DMS 273 (cell line): Measurements from ENCODE around the gene CFC1.
"Not testable (repeated sequence)": the region's sequence is repeated elsewhere in the genome, so short reads cannot be mapped to it uniquely, and the experiment has no call there.

Experiments used
- DNase-seq: peaks from one replicate; lab custom pipeline; 2025; ENCODE audit not compliant: unreplicated experiment; lab: John Stamatoyannopoulos, UW

Gene CFC1

DNA sequence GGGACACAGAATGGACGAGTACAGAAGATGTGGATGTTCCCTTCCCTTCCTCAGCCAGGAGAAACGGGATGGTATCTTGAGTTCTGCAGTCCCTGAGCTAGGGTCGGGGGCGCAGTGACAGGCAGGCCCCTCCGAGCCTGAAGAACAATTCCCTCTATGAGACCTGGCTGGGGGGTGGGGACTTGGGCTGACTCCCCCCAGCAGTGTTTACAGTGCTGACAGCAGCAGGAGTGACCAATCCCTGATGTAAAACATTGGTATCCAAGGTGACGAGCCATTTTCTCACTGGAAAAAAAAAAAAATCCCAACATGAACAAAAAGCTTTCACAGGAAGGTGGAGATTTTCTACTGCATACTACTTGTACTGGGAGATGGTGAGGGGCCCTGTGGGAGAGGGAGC, at the start of gene CFC1:
Gene CFC1 (minus strand): TSS at position 183 of the 400 bp plus-strand sequence. CDS start 288 bp downstream, outside the sequence.
- not testable (repeated sequence) for DNase-seq

DNA sequence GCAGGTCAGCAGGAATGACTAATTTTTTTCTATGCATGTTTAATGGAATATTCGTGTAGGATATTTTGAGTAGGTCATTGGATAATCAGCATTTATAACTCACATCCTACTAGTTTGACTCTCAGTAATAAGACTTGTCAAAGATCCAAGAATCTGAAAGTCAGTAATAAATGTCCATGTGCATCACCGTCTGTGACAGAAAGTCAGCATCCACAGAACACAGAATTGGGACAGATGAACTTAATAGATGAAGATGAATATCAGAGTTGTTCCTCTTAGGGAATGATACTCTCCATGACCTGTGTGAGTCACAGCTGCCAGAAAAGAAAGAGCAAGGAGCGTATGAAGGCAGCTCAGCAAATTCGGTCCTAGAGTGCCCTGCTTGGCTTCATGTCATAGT, 42.3 kb upstream of the CFC1 start:
- DNase-seq, result not testable (repeated sequence)

DNA sequence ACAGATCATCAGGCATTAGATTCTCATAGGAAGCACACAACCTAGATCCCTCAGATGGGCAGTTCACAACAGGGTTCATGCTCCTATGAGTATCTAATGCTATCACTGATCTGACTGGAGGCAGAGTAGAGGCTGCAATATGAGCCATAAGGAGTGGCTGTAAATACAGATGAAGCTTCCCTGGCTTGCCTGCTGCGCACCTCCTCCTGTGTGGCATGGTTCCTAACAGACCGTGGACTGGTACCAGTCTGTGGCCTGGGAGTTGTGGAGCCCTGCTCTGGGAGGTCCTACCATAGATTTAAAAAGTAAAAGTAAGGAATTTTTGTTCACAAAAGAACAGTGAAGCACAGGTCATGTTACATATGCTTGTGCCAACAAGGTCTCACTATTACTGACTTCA, 39.6 kb upstream of the CFC1 start:
- not testable (repeated sequence) for DNase-seq

DNA sequence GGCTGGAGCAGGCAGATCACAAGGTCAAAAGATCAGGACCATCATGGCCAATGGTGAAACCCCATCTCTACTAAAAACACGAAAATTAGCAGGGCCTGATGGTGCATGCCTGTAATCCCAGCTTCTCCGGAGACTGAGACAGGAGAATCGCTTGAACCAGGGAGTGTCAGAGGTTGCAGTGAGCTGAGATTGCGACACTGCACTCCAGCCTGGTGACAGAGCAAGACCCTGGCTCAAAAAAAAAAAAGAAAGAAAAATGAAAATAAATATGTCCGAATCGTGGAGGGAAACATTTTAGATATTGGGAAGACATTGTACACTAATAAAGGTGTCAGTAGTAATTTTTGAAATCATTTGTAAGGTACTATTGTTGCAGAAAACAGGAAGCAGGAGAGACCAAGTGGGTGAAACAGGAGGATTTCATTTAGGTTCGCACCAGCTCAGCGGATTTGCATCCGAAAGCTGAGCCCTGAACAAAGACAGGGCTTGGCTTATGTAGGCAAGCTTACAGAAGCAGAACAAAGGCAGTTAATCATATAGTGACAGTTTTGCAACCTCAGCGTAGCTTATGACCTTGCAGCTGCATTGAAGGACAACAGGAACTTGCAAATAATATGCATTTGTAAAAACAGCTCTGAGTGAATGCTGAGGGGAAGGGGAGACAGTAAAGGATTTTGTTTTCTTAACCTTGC, 29.6 kb upstream of the CFC1 start:
- not testable (repeated sequence) for DNase-seq

DNA sequence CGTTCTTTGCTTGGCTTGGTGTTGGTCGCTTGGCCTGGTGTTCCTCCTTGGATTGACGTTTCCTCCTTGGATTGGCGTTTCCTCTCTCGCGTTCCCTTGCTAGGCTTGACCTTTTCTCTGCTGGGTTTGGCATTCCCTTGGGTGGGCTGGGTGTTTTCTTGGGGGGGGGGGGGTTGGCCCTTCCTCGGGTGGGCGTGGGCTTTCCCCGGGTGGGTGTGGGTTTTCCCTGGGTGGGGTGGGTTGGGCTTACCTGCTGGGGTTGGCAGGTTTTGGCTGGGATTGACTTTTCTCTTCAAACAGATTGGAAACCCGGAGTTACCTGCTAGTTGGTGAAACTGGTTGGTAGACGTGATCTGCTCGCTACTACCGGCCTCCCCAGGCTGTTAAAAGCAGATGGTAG, 11.8 kb upstream of the CFC1 start, which contains the start of gene POTEJ:
Gene POTEJ (plus strand): TSS at position 301 of the 400 bp plus-strand sequence. CDS start 93 bp downstream, at position 394.
- DNase-seq, result not testable (repeated sequence)

DNA sequence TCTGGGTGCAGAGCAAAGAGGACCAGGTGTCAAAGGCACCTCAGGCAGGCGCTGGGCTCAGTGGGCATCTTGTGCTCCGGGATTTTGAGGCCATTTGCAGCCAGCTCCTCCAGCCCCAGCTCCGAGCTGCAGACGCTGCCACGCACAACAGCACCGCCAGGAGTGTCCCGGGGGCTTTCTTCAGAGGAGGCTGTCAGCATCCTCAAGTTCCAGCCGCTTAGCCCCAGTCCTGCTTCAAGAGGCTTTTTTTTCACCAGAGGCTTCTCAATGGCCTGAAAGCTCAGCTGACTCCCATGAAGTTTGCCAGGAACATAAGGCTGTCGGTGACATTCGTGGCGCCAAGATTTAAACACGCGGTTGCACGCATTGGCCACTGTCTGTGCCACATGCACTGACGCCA, 11.1 kb upstream of the CFC1 start:
- not testable (repeated sequence) for DNase-seq

- not testable (repeated sequence) for DNase-seq
Measured at GRCh38 chr2:130609002-130609920, 9.9 kb upstream of the CFC1 start.

- DNase-seq, result not testable (repeated sequence)
Measured at GRCh38 chr2:130608276-130609001, 9.1 kb upstream of the CFC1 start.

DNA sequence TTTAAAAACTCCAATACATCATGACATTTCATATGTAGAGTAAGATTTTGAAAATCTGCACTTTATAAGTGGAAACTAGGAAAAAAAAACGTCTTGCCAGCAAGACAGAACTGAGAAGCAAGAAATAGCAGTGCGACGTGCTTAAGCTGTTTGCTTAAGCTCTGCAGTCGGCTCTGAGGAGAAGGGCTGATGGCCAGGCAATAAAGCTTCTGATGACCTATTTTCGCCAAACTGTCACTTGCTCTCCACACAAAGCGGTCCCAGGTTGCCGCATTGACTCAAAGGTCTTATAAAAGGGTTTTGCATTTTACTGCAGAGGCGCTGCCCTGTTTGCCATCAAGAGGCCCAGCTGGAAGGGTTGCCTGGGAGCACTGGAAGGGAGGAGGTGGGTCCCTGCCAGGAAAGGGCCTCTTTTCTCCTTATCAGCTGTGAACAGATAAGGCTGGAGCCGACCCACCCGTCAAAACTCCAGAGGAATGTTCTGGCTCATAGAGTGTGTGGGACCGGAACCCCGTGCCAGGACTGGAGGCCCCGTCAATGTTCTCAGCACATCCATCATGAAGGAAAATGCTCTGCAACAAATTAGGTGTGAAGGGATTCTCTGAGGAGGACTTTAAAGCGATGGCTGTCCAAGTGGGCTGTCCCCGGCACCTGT, 2.4 kb upstream of the CFC1 start:
- not testable (repeated sequence) for DNase-seq

- not testable (repeated sequence) for DNase-seq
Measured at GRCh38 chr2:130599926-130600325, 551 bp upstream of the CFC1 start.

GRCh38 chr2:130598463-130598862, 912 bp downstream of the CFC1 start:
- not testable (repeated sequence) for DNase-seq

DNA sequence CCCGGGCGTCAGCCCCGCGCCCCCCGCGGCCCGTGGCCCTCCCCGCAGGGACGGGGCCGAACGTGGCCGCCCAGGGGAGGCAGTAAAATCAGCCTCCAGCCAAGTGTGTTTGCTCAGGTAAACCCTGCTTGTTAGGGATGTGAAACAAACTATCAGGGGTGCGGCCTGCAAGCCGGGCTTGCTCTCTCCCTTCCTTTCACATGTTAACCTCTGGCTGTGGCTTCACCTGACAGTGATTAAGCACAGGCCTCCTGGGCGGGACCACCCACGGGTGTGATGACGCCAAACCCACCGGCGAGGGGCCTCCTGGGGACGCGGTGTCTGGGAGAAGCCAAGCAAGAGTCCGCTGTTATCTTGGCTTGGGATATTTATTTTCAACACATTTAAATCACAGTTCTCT, 1.4 kb downstream of the CFC1 start:
- DNase-seq, result not testable (repeated sequence)

DNA sequence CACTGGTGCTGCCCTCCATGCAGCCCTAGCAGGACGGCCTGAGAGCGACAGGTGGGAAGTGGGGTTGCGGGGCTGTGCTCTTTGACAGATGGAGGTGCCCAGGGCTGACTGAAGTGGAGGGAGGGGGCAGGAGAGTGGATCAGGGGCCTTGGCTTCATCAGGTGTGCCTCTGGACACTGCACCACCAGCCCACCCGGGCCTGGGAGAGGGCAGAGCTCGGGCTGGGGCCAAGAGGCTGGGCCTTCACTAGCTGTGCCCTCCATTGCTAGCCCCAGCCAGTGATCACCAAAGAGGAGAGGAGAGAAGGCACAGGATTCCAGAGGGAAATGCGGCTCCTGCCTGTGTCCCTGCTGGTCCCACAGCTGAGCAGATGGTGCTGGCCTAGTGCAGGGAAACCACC, 2.6 kb downstream of the CFC1 start:
- not testable (repeated sequence) for DNase-seq

- DNase-seq, result not testable (repeated sequence)
Measured at GRCh38 chr2:130594011-130594410, 5.4 kb downstream of the CFC1 start.

DNA sequence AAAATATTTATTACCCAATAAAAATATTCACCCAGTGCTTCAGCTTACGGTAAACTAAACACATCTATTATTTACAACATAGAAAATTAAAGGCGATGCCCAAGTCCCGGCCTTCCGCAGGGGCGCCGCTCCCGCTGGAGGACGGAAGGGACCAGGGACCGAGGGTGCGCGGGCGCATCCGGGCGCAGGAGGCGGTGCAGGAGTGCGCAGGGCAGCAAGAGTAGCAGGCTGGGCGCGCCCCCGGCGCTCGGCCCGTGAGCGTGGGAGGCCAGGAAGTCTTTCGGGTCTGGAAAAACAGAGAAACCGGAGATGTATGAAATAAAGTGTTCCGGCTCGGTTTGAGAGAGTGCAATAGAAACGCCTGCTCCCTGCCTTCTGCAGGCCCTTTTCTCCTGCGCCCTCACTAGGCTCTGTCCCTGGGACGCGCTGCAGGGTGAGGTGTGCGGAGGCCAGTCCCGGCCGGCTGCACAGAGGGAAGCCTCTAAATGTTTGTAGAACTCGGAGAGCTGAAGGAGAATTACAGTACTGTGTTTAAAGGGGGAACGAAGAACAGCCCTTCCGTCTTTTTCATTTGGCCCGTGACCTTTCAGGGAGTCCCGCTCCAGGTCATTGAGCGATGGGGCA, 6.5 kb downstream of the CFC1 start:
- DNase-seq, result not testable (repeated sequence)

DNA sequence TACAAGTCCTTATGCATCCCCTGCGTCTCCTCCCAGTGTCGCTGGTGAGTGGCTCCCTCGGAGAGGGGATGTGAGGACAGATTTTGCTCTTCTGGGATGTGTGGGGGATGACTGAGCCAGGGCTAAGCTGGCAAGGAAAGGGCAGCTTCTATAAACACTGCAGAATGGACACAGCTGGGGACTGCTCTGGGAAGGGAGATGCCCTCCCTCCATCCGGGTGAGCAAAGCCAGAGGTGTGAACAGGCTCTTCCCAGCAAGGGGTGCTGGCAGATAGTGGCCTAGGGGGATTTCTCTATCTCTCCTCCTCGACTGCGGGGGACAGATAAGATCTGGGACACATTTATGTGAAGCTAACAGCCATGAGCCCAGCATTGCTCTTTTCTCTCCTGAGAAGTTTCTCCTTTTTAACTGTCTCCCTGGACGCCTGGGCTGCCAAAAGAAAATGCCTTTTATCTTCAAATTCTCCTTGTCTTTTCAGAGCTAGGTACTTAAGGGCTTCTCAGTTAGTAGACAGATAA, 8.5 kb downstream of the CFC1 start:
- not testable (repeated sequence) for DNase-seq

GRCh38 chr2:130590170-130590841, 9.1 kb downstream of the CFC1 start:
- not testable (repeated sequence) for DNase-seq

DNA sequence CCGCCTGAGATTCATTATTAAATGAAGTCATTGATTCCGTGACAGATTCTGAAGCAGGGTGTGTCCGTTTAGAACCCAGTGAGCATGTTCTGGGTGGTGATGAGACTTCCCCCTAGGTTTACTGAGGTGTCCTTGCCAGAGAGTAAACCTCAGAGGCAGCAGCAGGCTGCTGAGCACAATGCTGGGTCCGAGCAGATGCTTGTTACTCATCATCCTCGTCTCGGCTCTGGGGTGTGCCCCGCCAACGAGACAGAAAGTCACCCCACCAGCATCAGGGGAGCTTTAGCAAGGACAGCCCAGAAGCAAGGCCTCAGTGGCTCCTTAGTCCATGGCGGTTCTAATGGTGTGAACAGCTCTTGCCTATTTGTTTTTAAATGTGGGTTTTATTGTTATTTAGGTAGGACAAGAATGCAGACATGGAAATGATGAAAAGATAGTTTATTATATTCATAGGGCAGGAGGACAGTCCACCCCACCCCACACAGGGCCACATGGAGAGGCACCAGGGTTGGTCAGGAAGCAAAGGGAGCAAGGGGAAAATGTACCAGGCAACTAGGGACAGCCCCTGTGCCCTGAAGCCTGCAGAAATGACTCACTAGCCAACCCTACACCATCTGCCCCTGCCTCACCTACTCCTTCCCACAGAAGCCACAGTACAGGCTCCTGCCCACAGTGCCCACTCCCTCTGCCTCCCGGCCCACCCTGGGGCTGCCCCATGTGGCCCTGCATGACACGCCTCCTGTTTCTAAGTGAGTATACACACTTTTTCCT, 10.5 kb downstream of the CFC1 start:
- DNase-seq, result not testable (repeated sequence)

GRCh38 chr2:130584726-130585125, 14.6 kb downstream of the CFC1 start:
- not testable (repeated sequence) for DNase-seq
